NCI-H345 (cell line): ENCODE results near the gene TAF6.

Experiments
- DNase-seq: peaks from one replicate; lab custom pipeline; 2025; lab: John Stamatoyannopoulos, UW

TAF6 gene

DNA sequence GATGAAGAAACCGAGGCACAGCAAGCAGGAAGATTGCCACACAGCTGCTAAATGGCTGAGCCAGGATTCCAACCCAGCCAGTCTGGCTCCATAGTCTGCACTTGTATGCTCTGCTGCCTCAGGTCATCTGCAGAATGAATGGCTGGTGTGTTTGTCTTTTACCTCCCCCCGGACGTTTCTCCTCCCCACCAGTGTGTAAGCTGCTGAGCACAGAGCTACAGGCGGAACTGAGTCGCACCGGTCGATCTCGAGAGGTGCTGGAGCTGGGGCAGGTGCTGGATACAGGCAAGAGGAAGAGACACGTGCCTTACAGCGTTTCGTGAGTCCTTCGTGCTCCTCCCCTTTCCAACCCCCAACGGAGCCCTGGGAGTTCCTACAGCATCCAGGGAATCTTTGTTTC lies 2.9 kb upstream of the TAF6 start:
- DNase-seq = peak; percentile 98

DNA sequence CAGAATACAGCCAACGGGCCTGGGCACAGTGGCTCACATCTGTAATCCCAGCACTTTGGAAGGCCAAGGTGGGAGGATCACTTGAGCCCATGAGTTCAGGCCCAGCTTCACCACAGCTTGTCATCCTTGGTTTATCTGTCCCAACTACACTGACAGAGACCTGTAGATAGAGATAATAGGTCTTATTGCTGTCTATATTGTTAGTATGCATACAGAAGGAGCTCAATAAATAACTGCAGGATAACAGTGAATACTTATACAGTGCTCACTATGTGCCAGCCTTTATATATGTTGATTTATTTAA lies 1.5 kb upstream of the TAF6 start:
- DNase-seq = no peak

DNA sequence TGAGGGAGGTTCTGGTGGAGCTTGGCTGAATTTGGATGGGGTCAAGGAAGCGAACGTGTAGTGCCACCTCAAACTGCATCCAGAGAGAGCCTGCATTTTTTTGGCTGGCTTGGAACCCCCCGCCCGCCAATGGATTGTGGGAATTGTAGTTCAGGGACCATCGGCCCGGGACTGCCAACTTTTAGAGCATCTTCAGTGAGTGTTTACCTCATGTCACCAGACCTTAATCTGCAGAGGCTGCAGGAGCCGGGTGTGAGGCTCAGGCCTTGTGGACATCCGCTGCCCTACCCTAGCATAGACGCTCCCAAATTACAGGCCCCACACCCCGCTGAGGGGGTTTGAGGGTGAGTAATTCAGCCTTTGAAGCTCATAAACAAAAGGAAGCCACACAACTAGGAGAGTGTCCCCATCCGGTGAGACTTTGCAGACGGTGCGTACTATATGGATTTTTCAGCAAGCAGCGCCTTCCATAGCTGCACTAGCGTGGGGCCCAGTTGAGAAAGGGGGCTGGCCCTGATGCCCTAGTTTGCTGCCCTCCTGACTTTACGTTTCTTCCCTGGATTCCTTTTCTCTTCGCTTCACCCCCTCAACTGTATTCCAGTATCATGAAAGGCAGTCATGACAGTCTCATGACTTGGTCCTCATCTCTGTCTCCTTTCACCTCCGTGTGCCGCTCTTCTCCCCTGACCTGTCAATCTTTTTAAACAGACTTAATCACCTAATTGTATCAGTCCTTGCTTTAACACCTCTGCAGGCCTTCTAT lies 993 bp upstream of the TAF6 start:
- peak; percentile 60 for DNase-seq

DNA sequence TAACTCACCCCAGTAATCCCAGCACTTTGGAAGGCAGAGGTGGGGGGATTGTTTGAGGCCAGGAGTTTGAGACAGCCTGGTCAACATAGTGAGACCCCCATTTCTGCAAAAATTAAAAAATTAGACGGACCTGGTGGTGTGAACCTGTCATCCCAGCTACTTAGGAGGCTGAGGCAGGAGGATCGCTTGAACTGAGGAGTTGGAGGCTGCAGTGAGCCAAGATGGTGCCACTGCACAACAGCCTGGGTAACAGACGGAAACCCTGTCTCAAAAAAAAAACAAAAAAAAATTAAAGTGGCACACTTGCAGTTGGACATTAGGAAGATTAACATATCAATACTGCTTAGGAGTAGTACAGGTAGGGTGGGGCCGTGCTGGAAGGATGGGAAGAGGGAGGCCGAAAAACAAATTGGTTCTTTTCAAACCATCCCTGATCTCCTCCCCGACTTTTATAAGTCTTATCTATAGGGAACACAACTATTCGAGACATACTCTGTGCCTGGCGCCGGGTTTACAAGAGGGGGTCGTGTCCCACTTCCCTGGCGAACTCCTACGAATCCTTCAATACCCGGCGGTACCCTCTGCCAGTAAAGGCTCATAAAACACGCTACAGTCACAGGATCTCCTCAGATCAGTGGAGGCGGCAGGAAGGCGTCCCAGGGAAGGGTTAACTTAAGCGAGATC lies 628 bp downstream of the TAF6 start:
- DNase-seq = no peak

DNA sequence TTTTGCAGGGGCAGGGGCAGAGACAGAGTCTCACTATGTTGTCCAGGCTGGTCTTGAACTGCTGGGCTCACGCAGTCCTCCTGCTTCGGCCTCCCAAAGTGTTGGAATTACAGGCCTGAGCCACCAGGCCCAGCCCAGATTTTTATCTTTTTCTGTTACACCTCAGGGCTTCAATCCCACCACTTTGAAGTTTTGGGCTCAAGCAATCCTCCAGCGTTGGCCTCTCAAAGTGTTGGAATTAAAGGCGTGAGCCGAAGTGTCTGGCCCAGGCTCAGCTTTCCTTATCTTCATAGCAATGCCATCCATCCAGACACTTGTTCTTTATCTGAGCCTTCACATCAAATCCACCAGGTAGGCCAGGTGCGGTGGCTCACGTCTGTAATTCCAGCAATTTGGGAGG lies 4.1 kb downstream of the TAF6 start:
- DNase-seq = no peak

DNA sequence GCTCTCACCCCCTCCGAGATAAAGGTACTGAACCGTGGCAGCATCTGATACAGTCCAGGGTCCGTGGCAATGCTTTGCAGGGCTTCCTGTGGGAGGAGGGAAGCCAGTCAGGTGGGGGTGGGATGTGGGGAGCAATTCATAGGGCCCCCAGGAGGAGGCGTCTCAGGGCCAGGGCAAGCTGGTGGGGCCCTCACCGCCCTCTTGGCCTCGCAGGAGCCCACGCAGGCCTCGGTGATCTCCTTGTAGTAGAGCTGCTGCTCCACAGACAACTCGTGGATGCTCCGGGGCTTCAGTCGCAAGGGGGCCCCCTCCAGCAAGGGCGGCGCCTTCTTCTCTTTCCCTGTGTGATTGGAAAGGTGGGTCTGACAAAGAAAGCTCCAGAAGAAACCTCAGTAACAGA lies 7.2 kb downstream of the TAF6 start:
- DNase-seq = no peak

DNA sequence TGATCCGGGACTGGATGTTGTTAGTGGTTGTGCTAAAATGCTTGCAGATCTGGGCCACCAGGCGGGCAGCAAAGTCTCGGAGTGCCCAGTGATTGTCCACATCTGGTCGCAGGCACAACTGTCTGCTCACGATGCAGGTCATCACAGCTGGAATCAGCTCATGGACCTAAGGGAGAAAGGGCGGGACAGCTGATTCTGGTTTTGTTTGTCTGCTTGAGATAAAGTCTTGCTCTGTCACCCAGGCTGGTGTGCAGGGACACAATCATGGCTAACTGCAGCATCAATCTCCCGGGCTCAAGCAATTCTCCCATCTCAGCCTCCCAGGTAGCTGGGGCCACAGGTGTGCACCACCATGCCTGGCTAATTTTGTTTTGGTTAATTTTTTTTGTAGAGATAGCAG lies 8.0 kb downstream of the TAF6 start:
- no peak for DNase-seq

DNA sequence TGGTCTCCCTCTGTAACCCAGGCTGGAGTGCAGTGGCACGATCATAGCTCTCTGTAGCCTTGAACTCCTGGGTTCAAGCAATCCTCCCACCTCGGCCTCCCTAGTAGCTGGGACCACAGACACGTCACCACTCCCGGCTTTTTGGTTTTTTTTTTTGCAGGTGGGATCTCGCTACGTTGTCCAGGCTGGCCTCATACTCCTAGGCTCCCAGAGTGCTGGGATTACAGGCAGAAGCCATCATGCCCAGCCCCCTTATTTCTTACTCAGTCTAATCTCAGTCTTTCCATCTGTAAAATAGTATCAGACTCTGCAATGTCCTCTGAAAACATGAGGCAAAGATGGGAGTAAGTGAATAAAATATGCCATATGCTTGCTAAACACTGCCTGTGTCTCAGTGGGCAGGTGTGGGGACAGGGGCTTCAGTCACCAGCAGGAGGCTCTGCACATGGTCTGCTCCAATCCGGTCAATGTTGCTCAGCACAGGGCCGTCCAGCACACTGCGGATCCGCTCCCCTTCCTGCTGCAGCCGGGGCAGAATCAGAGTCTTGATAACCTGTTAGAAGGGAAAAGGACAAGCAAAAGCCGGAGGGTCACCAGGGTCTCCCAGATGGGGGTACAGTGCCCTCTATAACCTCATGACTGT lies 9.5 kb downstream of the TAF6 start:
- no peak for DNase-seq

DNA sequence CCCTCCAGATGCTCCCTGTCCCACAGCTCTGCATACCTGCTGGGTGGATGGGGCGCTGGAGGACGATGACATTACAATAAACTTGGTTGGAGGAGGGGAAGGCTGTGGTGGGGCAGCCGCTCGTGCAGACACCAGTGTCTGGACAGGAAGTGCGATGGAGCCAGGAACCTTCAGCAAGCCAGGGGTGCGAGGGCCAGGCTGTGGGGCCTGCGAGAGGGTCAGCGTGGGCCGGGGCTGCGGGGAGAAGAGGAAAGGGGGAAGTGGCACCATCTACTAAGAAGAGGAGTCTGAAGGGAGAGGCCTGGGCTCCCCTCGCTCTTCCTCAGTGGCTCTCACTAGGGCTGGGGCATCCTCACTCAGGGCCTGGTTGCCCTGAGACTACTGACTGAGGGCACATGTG lies 11.3 kb downstream of the TAF6 start:
- no peak for DNase-seq

DNA sequence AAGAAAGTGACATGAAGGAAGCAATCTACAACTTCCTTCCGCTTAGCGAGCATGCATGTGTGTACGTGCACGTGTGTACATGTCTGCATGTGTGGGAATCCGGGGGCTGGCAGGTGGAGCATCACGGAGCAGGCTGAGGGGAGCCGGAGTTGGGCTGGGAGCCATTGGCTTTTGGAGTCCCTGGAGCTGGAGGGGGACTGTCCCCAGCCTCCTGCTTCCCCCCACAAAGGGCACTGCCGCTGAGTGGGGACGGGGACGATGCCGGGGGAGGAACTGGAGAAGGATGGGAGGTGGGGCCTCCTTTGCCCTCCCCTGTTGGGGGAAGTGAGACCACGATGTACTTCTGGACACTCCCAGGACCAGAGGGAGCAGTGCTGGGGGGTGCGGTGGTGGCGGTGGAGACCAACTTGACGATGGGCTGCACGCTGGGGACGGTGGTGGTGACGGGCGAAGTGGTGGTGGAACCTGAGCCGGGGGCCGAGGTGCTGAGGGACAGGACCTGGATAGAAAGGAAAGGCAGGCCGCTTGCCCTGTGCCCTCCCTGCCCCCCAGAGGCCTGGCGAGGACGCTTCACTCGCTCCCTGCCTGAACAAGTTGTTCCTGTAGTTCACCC lies 11.9 kb downstream of the TAF6 start:
- no peak for DNase-seq

DNA sequence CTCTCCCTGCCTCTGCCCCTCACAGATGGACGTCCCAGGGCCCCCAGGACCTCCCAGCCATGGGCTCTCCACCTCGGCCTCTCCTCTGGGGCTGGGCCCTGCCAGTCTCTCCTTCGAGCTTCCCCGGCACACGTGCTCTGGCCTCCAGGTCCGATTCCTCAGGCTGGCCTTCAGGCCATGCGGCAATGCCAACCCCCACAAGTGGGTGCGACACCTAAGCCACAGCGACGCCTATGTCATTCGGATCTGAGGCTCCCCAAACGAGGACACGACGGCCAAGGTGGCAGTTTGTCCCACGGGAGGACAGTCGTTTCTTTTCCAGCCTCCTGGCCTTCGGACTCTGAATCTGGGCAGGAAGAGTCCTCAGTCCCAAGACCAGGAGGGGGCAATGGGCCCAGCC lies 12.5 kb downstream of the TAF6 start:
- DNase-seq = no peak

DNA sequence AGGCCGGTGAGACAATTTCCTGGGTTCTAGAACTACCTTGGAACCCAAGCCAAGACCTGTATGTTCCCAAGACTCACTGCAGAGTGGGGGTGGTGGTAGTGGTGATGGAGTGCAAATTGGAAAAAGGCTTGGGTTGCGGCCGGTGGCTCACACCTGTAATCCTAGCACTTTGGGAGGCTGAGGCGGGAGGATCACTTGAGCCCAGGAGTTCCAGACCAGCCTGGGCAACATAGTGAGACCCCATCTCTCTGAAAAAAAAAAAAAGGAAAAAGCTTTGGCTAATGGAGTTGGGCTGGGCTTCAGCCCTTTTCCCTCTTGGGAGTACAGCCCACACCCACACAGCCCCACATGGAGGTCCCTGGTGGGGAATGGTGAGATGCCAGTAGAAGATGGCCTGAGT lies 13.6 kb downstream of the TAF6 start:
- no peak for DNase-seq

DNA sequence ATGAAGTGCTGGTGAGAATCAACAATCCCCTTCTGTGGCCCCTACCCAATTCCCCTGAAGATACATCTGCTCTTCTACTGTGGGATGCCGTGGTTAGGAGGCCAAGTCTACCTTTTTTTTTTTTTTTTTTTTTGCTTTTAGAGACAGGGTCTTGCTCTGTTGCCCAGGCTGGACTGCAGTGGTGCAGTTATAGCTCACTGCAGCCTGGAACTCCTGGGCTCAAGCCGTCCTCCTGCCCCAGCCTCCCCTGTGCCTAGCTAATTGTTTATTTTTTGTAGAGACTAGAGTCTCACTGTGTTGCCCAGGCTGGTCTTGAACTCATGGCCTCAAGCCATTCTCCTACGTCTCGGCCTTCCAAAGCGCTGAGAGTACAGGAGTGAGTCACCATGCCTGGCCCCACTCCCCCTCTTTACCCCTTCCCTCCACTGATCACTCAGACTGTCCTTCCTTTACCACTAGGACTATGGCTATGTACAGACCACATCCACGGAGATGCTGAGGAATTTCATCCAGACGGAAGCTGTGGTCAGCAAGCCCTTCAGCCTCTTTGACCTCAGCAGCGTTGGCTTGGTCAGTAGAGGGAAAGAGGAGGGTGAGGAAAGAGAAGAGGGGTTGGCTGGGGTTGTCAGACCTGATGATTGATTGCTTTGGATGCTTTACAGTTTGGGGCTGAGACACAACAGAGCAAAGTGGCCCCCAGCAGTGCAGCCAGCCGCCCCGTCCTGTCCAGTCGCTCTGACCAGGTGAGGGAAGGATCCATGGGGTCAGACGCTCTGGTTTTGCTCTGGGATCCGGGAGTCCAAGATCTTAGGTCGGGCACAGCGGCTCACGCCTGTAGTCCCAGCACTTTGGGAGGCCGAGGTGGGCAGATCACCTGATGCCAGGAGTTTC lies 16.0 kb downstream of the TAF6 start:
- DNase-seq = no peak

DNA sequence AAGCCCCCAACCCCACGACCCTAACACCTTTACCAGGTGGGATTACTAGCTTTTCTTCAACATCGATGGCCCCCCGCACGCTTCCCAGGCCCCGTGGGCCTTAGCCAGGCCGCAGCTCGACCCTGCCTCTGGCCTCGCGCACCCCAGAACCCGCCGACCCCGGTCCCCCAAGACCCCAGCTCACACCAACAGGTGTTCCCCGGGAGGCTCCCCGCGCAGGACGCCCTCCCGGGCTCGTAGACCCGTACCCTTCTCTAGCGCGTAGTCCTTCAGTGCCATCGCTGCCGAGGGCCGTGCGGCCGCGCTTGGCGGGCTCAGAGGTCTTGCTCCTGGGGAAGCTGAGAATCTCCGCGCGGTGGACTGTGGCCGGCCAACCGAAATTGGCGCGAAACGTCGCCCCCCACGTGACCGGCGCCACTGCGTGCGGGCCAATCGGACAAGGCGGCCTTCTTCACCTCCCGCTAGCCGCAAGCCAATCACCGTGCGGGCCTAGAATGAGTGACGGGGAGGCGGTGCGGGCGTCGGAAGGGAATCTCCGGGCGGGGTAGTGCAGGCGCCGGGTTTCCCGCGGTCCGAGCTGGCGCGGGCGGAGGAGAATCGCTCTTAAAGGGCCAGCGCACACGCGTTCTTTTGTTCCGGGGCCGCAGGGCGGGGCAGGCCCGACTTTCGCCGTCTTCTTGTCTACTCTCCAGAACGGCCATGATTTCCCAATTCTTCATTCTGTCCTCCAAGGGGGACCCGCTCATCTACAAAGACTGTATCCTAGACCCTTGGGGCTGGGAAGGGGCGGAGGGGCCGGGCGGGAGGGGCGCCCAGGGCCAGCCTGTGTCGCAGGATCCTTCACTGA lies 17.9 kb downstream of the TAF6 start, which contains the start of the genes AP4M1 and MCM7:
TSS of gene AP4M1 (plus strand) at position 628 of the 847 bp plus-strand sequence. CDS start at position 700, 72 bp downstream.
TSS of gene MCM7 (minus strand) at position 382 of the 847 bp plus-strand sequence. CDS start at position 279, 103 bp downstream.
- peak; percentile 99 for DNase-seq

DNA sequence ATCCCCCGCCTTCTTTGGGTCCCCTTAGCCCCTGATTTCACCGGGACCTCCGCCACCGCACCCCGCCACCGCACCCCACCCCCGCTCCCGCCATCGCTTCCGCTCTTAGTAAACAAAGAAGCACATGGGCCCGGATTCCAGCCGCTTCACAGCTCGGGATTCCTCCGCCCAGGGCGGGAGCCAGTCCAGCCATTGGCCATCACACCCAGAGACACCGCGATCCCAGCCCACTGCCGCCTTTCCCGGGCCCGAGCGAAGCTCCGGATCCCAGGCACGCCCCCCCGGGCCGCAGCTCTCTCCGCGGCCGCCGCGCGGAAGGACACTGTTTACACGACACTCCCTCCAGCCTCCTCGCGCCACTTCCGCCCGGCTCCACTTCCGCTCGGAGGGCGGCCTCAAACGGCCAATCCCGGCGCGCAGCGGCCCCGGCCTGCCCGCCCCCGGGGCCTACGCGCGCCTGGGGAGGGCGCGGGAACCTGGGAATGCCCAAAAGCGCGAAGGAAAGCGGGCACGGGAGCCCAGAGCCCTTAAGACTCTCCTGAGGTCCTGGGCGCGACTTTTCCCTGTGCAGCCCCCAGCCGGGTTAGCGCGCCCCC lies 18.6 kb downstream of the TAF6 start:
- peak; percentile 96 for DNase-seq

DNA sequence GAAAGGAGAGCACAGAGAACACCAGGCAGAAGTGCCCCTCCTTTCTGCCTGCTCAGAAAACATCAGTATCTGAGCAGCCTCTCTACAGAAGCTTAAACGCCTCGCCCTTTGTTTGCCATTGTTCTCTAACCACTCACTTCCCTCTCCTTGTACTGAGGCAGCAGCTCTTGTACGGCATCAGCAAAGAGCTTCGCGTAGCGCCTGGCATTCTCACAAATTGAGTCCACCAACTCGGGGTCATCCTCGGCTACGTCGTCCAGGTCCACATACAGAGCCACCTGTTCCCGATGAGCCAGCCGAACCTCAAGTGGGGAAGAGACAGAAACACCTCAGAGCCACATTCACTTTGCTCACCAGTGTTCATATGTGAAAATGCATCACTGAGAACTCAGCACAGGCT lies 19.7 kb downstream of the TAF6 start:
- DNase-seq = no peak

DNA sequence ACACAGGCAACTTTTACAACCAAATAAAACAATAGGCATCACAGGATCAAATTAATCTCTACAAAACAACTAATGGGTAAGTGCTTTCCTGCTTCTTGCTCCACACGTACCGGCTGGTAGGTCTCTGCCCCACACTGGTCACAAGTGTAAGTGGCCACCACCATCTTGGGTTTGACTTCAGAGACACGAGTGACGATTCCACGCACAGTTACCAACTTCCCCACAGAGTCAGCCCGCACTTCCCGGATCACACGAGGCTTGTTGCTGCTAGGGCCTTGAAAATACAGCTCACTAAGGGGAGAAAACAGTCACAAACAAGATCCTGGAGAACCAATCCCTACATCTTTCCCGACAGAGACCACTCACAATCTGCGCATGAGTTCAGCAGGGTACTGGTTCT lies 20.2 kb downstream of the TAF6 start:
- DNase-seq = no peak

DNA sequence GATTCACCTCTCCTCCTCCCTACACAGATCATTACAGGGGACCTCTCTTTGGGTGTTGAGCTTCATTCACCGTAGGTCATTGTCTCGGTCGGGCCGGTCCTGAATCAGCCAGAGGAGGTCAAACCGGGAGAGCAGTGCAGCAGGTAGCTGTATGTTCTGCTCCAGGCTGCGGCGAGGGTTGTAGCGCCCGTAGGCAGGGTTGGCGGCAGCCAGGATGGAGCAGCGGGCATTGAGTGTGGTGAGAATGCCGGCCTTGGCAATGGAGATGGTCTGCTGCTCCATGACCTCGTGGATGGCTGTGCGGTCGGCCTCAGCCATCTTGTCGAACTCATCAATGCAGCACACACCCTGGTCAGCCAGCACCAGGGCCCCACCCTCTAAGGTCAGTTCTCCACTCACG lies 23.5 kb downstream of the TAF6 start:
- no peak for DNase-seq

DNA sequence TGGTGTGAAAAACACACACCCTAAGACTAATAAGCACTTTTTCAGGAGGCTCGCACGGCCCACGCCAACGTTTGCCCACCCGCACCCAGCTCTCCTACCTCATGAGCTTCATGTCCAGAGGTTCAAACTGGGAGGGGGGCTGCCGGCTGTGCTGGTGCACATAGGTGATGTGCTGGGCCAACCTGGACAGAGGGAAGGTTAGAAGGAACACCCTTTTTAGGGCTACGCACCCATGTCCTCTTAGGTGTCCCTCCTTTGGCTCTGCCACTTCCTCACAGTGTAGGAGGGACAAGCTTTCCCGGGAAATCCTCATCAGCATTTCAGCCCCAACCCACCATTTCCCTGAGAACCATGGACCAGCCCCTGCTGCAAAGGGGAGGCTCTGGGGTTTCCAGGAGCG lies 23.9 kb downstream of the TAF6 start:
- DNase-seq = no peak

DNA sequence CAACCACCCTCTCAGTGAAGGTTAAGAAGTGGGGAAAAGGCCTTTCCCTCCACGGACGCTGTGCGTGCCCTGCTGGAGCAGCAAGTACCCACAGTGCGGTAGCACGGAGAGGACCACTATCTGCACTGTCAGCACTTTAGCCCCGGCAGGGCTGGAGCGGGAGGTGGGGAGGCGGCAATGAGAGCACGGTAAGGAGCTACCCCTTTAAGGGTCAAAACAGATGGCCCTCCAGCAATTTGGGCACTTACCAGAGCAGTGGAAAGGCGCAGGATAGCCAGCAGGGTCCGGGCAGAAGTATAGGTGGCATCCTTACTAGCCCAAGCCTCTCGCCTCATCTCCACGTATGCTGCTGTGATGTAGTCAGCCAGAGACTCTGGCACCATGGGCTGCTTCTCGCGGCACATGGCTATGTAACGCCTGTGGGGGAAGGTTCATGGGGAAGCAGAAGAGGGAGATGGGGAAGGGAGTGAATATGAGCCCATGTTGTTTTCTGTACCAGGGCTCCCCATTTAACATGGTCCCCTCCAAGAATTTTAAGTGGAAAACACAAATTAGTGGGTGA lies 25.2 kb downstream of the TAF6 start:
- no peak for DNase-seq
